Fibroblast of lung (primary cell): ENCODE measurements around the gene AFF2.

ENCODE experiments used
- CTCF ChIP-seq, 2 donors: IDR thresholded peaks in 1 of 2; conservative IDR thresholded peaks in 1 of 2; 1 replicate in 1 of 2; 2 replicates in 1 of 2; pipeline ENCODE4 v1.5.1; 2011 to 2012; ENCODE audit warnings: low read length in 2 of 2, control low read depth in 1 of 2, inconsistent platforms in 1 of 2, low read depth in 1 of 2, mild to moderate bottlenecking in 1 of 2
- EZH2 ChIP-seq: IDR thresholded peaks from 2 replicates; pipeline ENCODE4 v1.5.1; 2012; ENCODE audit warnings: low read length, control low read depth, mild to moderate bottlenecking; ENCODE audit errors: missing control alignments

GRCh38 chrX:148523303-148524080 is 23.1 kb downstream of the AFF2 start:
- TF ChIP-seq CTCF (conservative IDR thresholded peaks at IDR 0.05 in 1 of 2, IDR thresholded peaks at IDR 0.05 in 1 of 2; ENCODE audit: low read depth in 1 of 2, low read length in 2 of 2), result no peak
- TF ChIP-seq EZH2, result no peak
